ENCODE measurements around the gene ARHGAP8. TPM values are rescaled to one million over a fixed set of nuclear protein-coding genes. Genes with fewer than 3 reads are reported as not detected.
"Not testable (repeated sequence)": the region's sequence is repeated elsewhere in the genome, so short reads cannot be mapped to it uniquely, and the experiment has no call there.

The ARHGAP8 gene
- total and polyA plus RNA-seq, 2 of the 13 experiments (the other 11 are each of a cell fraction or from before 2014, with no cell fraction given) = 0.07 TPM; not detected in 1

DNA sequence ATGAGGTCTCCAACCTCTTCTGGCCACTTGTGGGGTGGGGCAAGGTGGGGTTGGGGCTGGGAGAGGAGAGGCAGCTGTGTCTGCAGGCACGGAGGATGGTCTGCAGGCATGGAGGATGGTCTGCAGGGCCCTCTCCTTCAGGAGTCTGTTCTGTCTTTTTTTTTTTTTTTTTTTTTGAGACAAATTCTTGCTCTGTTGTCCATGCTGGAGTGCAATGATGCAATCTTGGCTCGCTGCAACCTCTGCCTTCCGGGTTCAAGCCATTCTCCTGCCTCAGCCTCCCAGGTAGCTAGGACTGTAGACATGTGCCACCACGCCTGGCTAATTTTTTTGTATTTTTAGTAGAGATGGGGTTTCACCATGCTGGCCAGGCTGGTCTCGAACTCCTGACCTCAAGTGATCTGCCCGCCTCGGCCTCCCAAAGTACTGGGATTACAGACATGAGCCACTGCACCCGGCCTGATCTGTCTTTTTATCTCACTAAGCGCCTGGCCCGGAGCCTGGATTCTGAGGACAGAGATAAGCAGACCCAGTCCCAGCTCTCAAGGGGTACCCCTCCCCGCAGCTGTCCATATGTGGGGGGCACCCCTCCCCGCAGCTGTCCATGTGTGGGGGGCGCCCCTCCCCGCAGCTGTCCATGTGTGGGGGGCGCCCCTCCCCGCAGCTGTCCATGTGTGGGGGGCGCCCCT is 47.7 kb downstream of the ARHGAP8 start:
- H3K79me2 ChIP-seq (ENCODE audit: insufficient read depth, low read length); FAIRE-seq; POLR2A ChIA-PET; H3K4me1 ChIP-seq (ENCODE audit: insufficient read depth, low read length); H2AFZ ChIP-seq (ENCODE audit: low read length); CTCF ChIA-PET (ENCODE audit: low intra/inter-chr PET ratio, low total read pairs); H3K4me3 ChIP-seq (replicated peaks in 1 of 3; ENCODE audit: insufficient read depth in 1 of 3, low read depth in 2 of 3, low read length in 3 of 3); H3K36me3 ChIP-seq (replicated peaks in 1 of 2; ENCODE audit: control insufficient read depth in 1 of 2, insufficient read depth in 2 of 2, low read length in 2 of 2); H3K9me3 ChIP-seq (ENCODE audit: low read length); DNase-seq (ENCODE audit: low spot score); intact Hi-C loops (cut with micrococcal nuclease; ENCODE audit: unreplicated experiment); ATAC-seq; BruUV-seq (replicated peaks); H3K4me2 ChIP-seq (ENCODE audit: low read depth, low read length); in situ Hi-C loops (cut with HindIII; ENCODE audit: extremely low pct_ligation_motif_present, low pct_unique_long_range_greater_than_20kb); H4K20me1 ChIP-seq (ENCODE audit: insufficient read depth, low read length); H3K9ac ChIP-seq (ENCODE audit: insufficient read depth, low read depth, low read length); H3K27ac ChIP-seq (ENCODE audit: extremely low read length, insufficient read depth, low read length): not testable (repeated sequence)
- H3K27me3 ChIP-seq (ENCODE audit: control insufficient read depth in 1 of 2, insufficient read depth in 2 of 2, low read length in 2 of 2) = peaks cover 14 to 30% of the 10 kb centered on the region in 2 experiments; a peak in 4 of 5 replicates
- 31% methylated on average over 10 of the region's 17 CpGs for whole genome bisulfite sequencing (ENCODE audit: low lambda C conversion rate)

DNA sequence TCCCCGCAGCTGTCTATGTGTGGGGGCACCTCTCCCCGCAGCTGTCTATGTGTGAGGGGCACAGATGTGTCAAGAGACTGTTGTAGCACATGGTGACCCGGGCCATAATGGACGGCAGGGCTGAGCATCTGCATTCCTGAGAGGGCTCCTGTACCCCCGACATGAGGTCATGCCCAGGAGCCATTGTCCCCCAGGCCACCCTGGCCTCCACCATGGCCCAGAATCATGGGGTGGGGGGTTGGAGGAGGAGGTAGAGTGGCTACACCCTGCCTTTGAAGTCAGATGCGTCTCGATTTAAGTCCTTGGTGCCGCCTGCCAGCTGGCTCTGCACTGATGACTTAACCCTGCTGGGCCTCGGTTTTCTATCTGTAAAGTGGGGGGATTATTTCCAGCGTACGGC is 49.1 kb downstream of the ARHGAP8 start:
- WGBS (ENCODE audit: low lambda C conversion rate) = 30% methylated on average over 2 of the region's 11 CpGs
- no peak overlapping the region for H3K4me3 ChIP-seq (replicated peaks in 1 of 3; ENCODE audit: insufficient read depth in 1 of 3, low read depth in 2 of 3, low read length in 3 of 3)
- CTCF ChIA-PET (ENCODE audit: low intra/inter-chr PET ratio, low total read pairs) = no interaction called here

More for the DNA sequence above, 49.1 kb downstream of the ARHGAP8 start:
- Histone ChIP-seq H4K20me1 (ENCODE audit: insufficient read depth, low read length) (no peaks in the 10 kb centered on the region), H3K9ac (ENCODE audit: insufficient read depth, low read depth, low read length) (no peak overlapping the region), H3K36me3 (replicated peaks in 1 of 2; ENCODE audit: control insufficient read depth in 1 of 2, insufficient read depth in 2 of 2, low read length in 2 of 2) (no peaks in the 10 kb centered on the region), H3K9me3 (ENCODE audit: low read length) (no peaks in the 10 kb centered on the region), H3K4me2 (ENCODE audit: low read depth, low read length) (no peak overlapping the region), H3K27ac (ENCODE audit: extremely low read length, insufficient read depth, low read length) (no peak overlapping the region), H2AFZ (ENCODE audit: low read length) (no peak overlapping the region), H3K27me3 (ENCODE audit: control insufficient read depth in 1 of 2, insufficient read depth in 2 of 2, low read length in 2 of 2) (peaks cover 14 to 43% of the 10 kb centered on the region in 2 experiments; a peak in 4 of 5 replicates), H3K79me2 (ENCODE audit: insufficient read depth, low read length) (no peaks in the 10 kb centered on the region), H3K4me1 (ENCODE audit: insufficient read depth, low read length) (no peaks in the 10 kb centered on the region)
- no peak for ATAC-seq
- in situ Hi-C loops (cut with HindIII; ENCODE audit: extremely low pct_ligation_motif_present, low pct_unique_long_range_greater_than_20kb) (no loop called here), intact Hi-C loops (cut with micrococcal nuclease; ENCODE audit: unreplicated experiment) (no loop called here)
- no peak for FAIRE-seq
- TF ChIP-seq ZFX (CRISPR knock-in tag; IDR thresholded peaks at IDR 0.05; ENCODE audit: low read depth) (no peak), SATB2 (CRISPR knock-in tag; IDR thresholded peaks at IDR 0.05) (no peak), ZNF44 (CRISPR knock-in tag; IDR thresholded peaks at IDR 0.05) (no peak), PAX8 (CRISPR knock-in tag; IDR thresholded peaks at IDR 0.05; ENCODE audit: borderline replicate concordance) (no peak), HMG20A (CRISPR knock-in tag; IDR thresholded peaks at IDR 0.05; ENCODE audit: borderline replicate concordance) (no peak), ZNF205 (CRISPR knock-in tag; IDR thresholded peaks at IDR 0.05) (no peak), ZNF556 (CRISPR knock-in tag; IDR thresholded peaks at IDR 0.05; ENCODE audit: borderline replicate concordance) (no peak), MZF1 (CRISPR knock-in tag; IDR thresholded peaks at IDR 0.05; ENCODE audit: borderline replicate concordance) (no peak), SMAD9 (CRISPR knock-in tag; IDR thresholded peaks at IDR 0.05) (no peak)
- no TSS peak for BruUV-seq (replicated peaks)
- no peak for DNase-seq (ENCODE audit: low spot score)
- POLR2A ChIA-PET = no interaction called here
